HG02943 (cell line): ENCODE data around the gene APOLD1.
"Not testable (repeated sequence)": the region's sequence is repeated elsewhere in the genome, so short reads cannot be mapped to it uniquely, and the experiment has no call there.

Experiments used
- ATAC-seq: cut with Tn5 transposase; IDR thresholded peaks from one replicate; pipeline ENCODE4 v1.9.1; 2021; ENCODE audit warnings: mild to moderate bottlenecking, low read depth, moderate library complexity; ENCODE audit not compliant: unreplicated experiment

APOLD1 gene

GRCh38 chr12:12806784-12807516 lies 21.5 kb downstream of the APOLD1 start:
- no peak for ATAC-seq

- ATAC-seq: not testable (repeated sequence)
Measured at GRCh38 chr12:12807517-12807903, 22.1 kb downstream of the APOLD1 start.

DNA sequence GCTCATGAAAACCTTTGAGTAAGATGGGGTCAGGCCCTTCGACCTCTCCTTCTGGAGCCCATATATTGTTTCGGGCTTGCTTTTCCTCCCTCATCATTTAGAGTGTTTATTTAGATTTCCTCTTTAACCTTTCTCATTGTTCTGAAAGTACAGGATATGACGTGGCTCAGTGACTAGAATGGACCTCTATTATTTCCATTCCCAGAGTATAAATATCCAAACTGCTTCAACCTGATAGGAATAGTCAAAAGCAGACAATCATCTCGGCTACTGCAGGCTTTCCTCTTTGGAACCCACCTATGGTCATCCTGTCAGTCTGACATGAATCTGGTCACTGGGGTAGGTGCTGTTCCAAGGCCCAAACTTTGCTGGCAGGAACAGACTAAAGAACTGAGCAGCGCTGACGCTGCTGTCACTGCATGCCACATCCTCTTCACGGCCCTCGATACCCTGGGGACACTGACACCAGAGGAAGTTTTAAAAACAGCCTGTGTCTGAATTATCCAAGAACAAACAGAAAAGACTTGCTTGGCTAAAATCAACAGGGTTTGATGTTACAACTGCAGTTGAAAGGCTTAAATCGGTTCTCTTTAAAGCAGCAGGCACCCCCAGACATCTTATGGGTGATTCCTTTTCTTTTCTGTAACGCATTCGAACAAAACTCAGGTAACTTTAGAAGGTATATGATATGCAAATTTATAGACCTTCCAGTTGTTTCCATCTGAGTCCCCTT lies 22.7 kb downstream of the APOLD1 start:
- peak; percentile 53 for ATAC-seq

DNA sequence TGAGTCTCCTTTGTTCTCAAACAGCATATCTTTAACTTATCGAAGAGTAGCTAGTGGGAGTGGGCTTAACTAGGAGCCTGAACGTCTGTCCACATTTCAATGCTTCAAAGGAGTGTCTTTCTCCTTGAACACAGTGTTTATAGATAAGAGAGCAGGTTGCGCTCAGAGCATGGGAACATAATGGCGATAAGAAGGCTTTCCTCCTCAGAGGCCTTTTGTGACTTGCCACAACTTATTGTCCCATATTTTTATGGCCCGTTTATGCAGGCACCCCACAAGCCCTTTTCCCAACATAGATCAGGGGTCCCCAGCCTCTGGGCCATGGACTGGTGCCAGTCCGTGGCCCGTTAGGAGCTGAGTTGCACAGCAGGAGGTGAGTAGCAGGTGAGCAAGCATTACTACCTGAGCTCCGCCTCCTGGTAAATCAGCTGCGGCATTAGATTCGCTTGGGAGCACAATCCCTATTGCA lies 25.1 kb downstream of the APOLD1 start:
- no peak for ATAC-seq

DNA sequence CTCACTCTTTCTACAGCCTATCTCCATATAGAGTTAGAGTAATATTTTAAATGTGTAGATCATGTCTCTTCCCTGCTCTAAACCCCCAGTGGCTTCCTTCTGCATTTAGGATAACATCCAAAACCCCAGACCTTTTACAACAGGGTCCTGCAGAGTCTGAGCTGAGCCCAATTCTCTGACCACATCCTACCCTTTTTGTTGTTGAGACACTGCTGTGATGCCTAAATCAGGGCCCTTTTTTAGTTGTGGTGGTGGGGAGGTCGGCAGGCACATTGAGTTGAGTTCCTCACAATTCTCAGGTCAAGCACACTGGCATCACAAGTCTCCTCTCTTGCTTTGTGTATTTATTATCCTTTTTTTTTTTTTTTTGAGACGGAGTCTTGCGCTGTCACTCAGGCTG lies 25.9 kb downstream of the APOLD1 start:
- ATAC-seq: no peak

DNA sequence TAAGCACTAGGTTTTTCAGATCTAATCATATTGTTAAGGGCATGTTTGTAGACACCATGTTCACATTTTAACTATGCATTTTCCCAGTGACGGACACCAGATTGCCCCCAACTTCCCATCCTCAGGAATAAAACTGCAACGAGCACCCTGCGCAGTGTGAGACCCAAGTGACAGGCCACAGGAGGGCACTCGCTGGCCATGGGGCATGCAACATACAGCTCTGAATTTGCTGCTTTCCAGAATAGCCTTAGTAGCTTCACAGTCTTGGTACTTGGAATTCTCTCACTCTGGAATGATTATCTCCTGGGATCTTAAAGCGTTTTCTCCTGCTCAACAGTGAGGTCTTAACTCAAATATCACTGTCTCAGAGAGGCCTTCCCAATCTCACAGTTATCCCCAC lies 26.7 kb downstream of the APOLD1 start:
- no peak for ATAC-seq

DNA sequence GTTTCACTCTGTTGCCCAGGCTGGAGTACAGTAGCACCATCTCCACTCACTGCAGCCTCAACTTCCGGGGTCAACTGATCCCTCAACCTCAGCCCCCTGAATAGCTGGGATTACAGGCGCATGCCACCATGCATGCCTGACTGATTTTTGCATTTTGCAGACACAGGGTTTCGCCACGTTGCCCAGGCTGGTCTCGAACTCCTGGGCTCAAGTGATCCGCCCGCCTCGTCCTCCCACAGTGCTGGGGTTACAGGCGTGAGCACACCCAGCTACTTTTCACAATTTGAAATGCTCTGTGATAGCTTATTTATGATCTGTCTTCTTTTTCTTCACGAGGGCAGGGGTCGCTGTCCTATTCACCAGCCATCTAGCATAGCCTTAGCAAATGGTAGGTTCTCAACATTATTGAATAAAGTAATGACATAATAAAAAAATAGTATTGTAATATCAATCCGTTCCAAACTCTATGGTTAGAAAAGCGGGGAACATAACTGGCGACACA lies 27.2 kb downstream of the APOLD1 start:
- no peak for ATAC-seq

- peak; percentile 65 for ATAC-seq
Measured at GRCh38 chr12:12813120-12814101, 28.0 kb downstream of the APOLD1 start, which contains the start of gene DDX47. TSS of gene DDX47 (plus strand) at chr12:12813346. CDS start at chr12:12813368, 22 bp downstream.

GRCh38 chr12:12817616-12818015 lies 32.2 kb downstream of the APOLD1 start:
- ATAC-seq: peak; percentile 45

DNA sequence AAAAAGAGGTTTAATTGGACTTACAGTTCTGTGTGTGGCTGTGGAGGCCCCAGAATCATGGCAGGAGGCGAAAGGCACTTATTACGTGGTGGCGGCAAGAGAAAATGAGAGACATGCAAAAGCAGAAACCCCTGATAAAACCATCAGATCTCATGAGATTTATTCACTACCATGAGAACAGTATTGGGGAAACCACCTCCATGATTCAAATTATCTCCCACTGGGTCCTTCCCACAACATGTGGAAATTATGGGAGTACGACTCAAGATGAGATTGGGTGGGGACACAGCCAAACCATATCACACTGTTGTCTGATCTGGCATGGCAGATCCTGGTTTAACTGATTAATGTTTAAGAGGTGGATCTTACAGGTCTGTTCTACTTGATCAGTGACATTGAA lies 33.2 kb downstream of the APOLD1 start:
- ATAC-seq: no peak

DNA sequence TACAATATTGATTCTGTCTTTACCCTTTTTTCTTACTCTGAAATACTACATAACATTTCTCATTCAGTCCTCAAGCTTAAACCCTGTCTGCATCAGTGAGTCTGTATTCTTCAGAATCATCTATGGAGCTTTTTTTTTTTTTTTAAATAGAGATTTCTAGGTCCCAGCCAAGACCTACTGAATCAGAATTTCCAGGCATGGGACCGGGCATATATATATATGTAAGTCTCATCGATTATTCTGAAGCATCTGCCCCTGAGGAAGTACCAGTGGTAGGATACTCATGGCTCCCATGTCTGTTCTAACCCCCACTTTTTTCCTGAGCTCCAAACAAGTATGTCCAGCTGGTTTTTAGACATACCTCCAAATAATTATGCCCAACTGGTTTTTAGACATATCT lies 33.8 kb downstream of the APOLD1 start:
- no peak for ATAC-seq

GRCh38 chr12:12819752-12820311 lies 34.4 kb downstream of the APOLD1 start:
- ATAC-seq: no peak

DNA sequence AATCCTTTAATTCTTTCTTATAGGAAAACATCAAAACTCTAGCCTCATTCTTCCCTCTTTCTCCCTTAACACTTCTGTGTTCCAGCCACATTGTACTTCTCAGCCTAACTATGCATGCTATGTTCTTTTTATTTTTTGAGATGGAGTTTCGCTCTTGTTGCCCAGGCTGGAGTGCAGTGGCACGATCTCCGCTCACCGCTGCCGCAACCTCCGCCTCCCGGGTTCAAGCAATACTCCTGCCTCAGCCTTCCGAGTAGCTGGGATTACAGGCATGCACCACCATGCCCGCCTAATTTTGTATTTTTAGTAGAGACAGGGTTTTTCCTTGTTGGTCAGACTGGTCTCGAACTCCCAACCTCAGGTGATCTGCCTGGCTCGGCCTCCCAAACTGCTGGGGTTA lies 34.9 kb downstream of the APOLD1 start:
- ATAC-seq: not testable (repeated sequence)

- ATAC-seq: no peak
Measured at GRCh38 chr12:12821975-12822374, 36.5 kb downstream of the APOLD1 start.

DNA sequence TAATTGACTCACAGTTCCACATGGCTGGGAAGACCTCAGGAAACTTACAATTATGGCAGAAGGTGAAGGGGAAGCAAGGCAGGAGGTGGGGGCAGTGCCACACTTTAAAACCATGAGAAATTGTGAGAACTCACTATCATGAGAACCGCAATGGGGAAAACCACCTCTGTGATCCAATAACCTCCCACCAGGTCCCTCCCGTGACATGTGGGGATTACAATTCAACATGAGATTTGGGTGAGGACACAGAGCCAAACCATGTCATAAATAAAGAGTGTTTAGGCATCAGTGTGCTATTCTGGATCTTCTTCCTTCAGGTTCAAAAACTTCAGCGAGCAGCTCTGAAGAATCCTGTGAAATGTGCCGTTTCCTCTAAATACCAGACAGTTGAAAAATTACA lies 37.4 kb downstream of the APOLD1 start:
- ATAC-seq: no peak

DNA sequence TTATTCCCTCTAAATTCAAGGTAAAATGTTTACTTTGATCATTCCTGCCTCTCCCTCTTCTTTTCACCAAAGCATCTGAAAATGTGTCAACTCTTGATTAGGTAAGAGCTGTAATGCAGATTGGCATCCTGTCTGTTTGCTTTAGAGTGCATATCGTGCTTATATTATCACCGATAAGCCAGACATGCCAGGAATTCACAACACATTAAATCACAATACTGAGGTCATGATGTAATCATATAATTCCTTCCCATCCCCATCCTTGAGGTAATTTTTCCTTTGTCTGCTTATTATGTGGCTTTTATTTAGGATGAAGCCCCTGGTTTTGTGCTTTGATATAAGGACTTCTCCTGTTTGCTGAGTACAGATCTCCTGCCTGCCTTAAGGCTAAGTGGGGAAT lies 37.8 kb downstream of the APOLD1 start:
- no peak for ATAC-seq

- no peak for ATAC-seq
Measured at GRCh38 chr12:12823811-12824210, 38.4 kb downstream of the APOLD1 start.

GRCh38 chr12:12835378-12836146 lies 50.1 kb downstream of the APOLD1 start:
- no peak for ATAC-seq

DNA sequence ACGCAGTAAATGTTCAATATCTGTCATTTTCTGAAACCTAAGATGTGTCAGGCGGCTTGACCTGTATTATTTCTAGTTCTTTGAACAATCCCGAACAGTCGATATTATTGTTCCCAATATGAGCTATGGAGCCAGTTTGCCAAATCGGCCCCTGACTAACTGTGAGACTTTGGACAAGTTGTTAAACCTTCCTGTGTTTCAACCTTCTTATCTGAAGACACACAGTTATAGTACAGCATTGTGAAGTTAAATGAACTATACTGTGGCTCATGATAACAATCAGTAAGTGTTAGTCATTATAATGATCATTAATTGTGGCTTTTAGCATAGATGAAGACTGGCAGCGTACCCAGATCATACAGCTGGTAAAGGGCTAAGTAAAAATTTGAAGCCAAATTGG lies 51.1 kb downstream of the APOLD1 start:
- no peak for ATAC-seq
